GM18870 (cell line): ENCODE data around the gene GRK5.
"Not testable (repeated sequence)": the region's sequence is repeated elsewhere in the genome, so short reads cannot be mapped to it uniquely, and the experiment has no call there.

ENCODE experiments used
- ATAC-seq: cut with Tn5 transposase; IDR thresholded peaks from one replicate; pipeline ENCODE4 v1.9.1; 2021; ENCODE audit warnings: moderate library complexity; ENCODE audit not compliant: unreplicated experiment

The GRK5 gene

GRCh38 chr10:119221201-119221600 lies 13.8 kb downstream of the GRK5 start:
- ATAC-seq = no peak

GRCh38 chr10:119221666-119222065 lies 14.3 kb downstream of the GRK5 start:
- no peak for ATAC-seq

- no peak for ATAC-seq
Measured at GRCh38 chr10:119222537-119222936, 15.2 kb downstream of the GRK5 start.

GRCh38 chr10:119222966-119223386 lies 15.6 kb downstream of the GRK5 start:
- no peak for ATAC-seq

GRCh38 chr10:119225083-119225658 lies 17.8 kb downstream of the GRK5 start:
- no peak for ATAC-seq

GRCh38 chr10:119227825-119228224 lies 20.5 kb downstream of the GRK5 start:
- no peak for ATAC-seq

GRCh38 chr10:119231654-119232053 lies 24.3 kb downstream of the GRK5 start:
- ATAC-seq = no peak

- ATAC-seq = not testable (repeated sequence)
Measured at GRCh38 chr10:119232439-119232838, 25.1 kb downstream of the GRK5 start.

GRCh38 chr10:119233123-119233820 lies 25.9 kb downstream of the GRK5 start:
- ATAC-seq = no peak

- no peak for ATAC-seq
Measured at GRCh38 chr10:119233821-119234220, 26.4 kb downstream of the GRK5 start.

GRCh38 chr10:119235356-119235755 lies 28.0 kb downstream of the GRK5 start:
- no peak for ATAC-seq

GRCh38 chr10:119237722-119238436 lies 30.5 kb downstream of the GRK5 start:
- ATAC-seq = no peak

- ATAC-seq = no peak
Measured at GRCh38 chr10:119238577-119238976, 31.2 kb downstream of the GRK5 start.

GRCh38 chr10:119239015-119239414 lies 31.6 kb downstream of the GRK5 start:
- ATAC-seq = not testable (repeated sequence)

- ATAC-seq = not testable (repeated sequence)
Measured at GRCh38 chr10:119239630-119240029, 32.3 kb downstream of the GRK5 start.

GRCh38 chr10:119241066-119241465 lies 33.7 kb downstream of the GRK5 start:
- ATAC-seq = no peak

GRCh38 chr10:119242186-119242585 lies 34.8 kb downstream of the GRK5 start:
- ATAC-seq = no peak

- ATAC-seq = no peak
Measured at GRCh38 chr10:119243488-119243887, 36.1 kb downstream of the GRK5 start.

GRCh38 chr10:119243967-119244366 lies 36.6 kb downstream of the GRK5 start:
- ATAC-seq = no peak

GRCh38 chr10:119245272-119245671 lies 37.9 kb downstream of the GRK5 start:
- ATAC-seq = no peak

- no peak for ATAC-seq
Measured at GRCh38 chr10:119246862-119247549, 39.6 kb downstream of the GRK5 start.

GRCh38 chr10:119247550-119247894 lies 40.2 kb downstream of the GRK5 start:
- ATAC-seq = no peak
